MM.1S (cell line): Measurements from ENCODE around the gene DISP2.

ENCODE experiments used
- DNase-seq: peaks from one replicate; pipeline ENCODE4 v3.0.0-alpha.2; 2015
- H2AFZ ChIP-seq: fragments of 300-600 bp; sonication (generic); 2 replicates; pipeline ENCODE4 v1.6.0; 2016; ENCODE audit warnings: antibody characterized with exemption, low read length
- H3F3A ChIP-seq: fragments of 300-600 bp; sonication (generic); 2 replicates; pipeline ENCODE4 v1.6.1; 2016; ENCODE audit warnings: mild to moderate bottlenecking, antibody characterized with exemption, low read length, moderate library complexity, mixed read lengths; ENCODE audit not compliant: insufficient read depth
- H3K27ac ChIP-seq: fragments of 300-600 bp; sonication (generic); 2 replicates; pipeline ENCODE4 v1.5.1; 2016; ENCODE audit warnings: mild to moderate bottlenecking, low read length
- H3K27me3 ChIP-seq: fragments of 300-600 bp; sonication (generic); replicated peaks from 2 replicates; pipeline ENCODE4 v1.6.0; 2016; ENCODE audit warnings: low read length; ENCODE audit not compliant: insufficient read depth
- H3K36me3 ChIP-seq: fragments of 300-600 bp; sonication (generic); replicated peaks from 2 replicates; pipeline ENCODE4 v1.6.1; 2016; ENCODE audit warnings: mild to moderate bottlenecking, low read length, mixed read lengths; ENCODE audit not compliant: insufficient read depth
- H3K4me1 ChIP-seq: fragments of 300-600 bp; sonication (generic); 2 replicates; pipeline ENCODE4 v1.6.1; 2016; ENCODE audit warnings: low read length, mixed read lengths
- H3K4me2 ChIP-seq: fragments of 300-600 bp; sonication (generic); 2 replicates; pipeline ENCODE4 v1.6.0; 2016; ENCODE audit warnings: low read depth, low read length
- H3K4me3 ChIP-seq: fragments of 300-600 bp; sonication (generic); 2 replicates; pipeline ENCODE4 v1.5.1; 2016; ENCODE audit warnings: low read length, mixed read lengths
- H3K79me2 ChIP-seq: fragments of 300-600 bp; sonication (generic); 2 replicates; pipeline ENCODE4 v1.6.1; 2016; ENCODE audit warnings: mixed run types, low read length, mixed read lengths
- H3K9ac ChIP-seq: fragments of 300-600 bp; sonication (generic); 2 replicates; pipeline ENCODE4 v1.6.1; 2016; ENCODE audit warnings: low read length, mixed read lengths
- H3K9me2 ChIP-seq: fragments of 300-600 bp; sonication (generic); replicated peaks from 2 replicates; pipeline ENCODE4 v1.6.1; 2016; ENCODE audit warnings: mild to moderate bottlenecking, low read length, mixed read lengths; ENCODE audit not compliant: insufficient read depth
- H3K9me3 ChIP-seq: fragments of 300-600 bp; sonication (generic); replicated peaks from 2 replicates; pipeline ENCODE4 v1.6.1; 2016; ENCODE audit warnings: mild to moderate bottlenecking, low read length, mixed read lengths; ENCODE audit not compliant: insufficient read depth
- H4K20me1 ChIP-seq: fragments of 300-600 bp; sonication (generic); 2 replicates; pipeline ENCODE4 v1.6.1; 2016; ENCODE audit warnings: mild to moderate bottlenecking, low read length, moderate library complexity, mixed read lengths; ENCODE audit not compliant: insufficient read depth
- CTCF ChIP-seq: fragments of 300-600 bp; sonication (generic); IDR thresholded peaks from 2 replicates; pipeline ENCODE4 v1.5.1; 2016; ENCODE audit warnings: antibody characterized with exemption, low read length, mixed read lengths
- EZH2 ChIP-seq: fragments of 300-600 bp; sonication (generic); optimal IDR thresholded peaks from 2 replicates; pipeline ENCODE3; 2017; ENCODE audit warnings: low read depth, mild to moderate bottlenecking, antibody characterized with exemption, low read length, mixed read lengths
- EZH2phosphoT487 ChIP-seq: fragments of 300-600 bp; sonication (generic); IDR thresholded peaks from 2 replicates; pipeline ENCODE4 v1.6.1; 2018; ENCODE audit warnings: antibody characterized with exemption, low read length

The DISP2 gene

GRCh38 chr15:40425681-40426080 is 67.7 kb downstream of the DISP2 start:
- Histone ChIP-seq H3K9me3 (no peaks in the 10 kb centered on the region), H3K9ac (no peak overlapping the region), H2AFZ (no peak overlapping the region), H3K4me1 (no peaks in the 10 kb centered on the region), H3K4me3 (no peak overlapping the region), H3K27me3 (no peaks in the 10 kb centered on the region), H3K4me2 (no peak overlapping the region), H3K27ac (no peak overlapping the region), H3K9me2 (no peaks in the 10 kb centered on the region), H3K36me3 (no peaks in the 10 kb centered on the region), H3K79me2 (no peaks in the 10 kb centered on the region), H3F3A (no peaks in the 10 kb centered on the region), H4K20me1 (no peaks in the 10 kb centered on the region)
- no peak for DNase-seq
- no peak for TF ChIP-seq EZH2

- TF ChIP-seq EZH2phosphoT487 (no peak), CTCF (no peak)
Observed at GRCh38 chr15:40427188-40427587, 69.2 kb downstream of the DISP2 start.

GRCh38 chr15:40428185-40428584 is 70.2 kb downstream of the DISP2 start:
- TF ChIP-seq CTCF (no peak), EZH2 (no peak), EZH2phosphoT487 (no peak)
- no peak overlapping the region for H3K4me2 ChIP-seq
- H3K9ac ChIP-seq: no peak overlapping the region
- no peaks in the 10 kb centered on the region for H3K9me3 ChIP-seq
- no peaks in the 10 kb centered on the region for H3K36me3 ChIP-seq
- no peaks in the 10 kb centered on the region for H3K27me3 ChIP-seq
- H3K27ac ChIP-seq: no peak overlapping the region
- H2AFZ ChIP-seq: no peak overlapping the region
- H3K4me3 ChIP-seq: no peak overlapping the region
- no peak for DNase-seq
- no peaks in the 10 kb centered on the region for H3F3A ChIP-seq
- H3K9me2 ChIP-seq: no peaks in the 10 kb centered on the region
- no peaks in the 10 kb centered on the region for H3K4me1 ChIP-seq
- no peaks in the 10 kb centered on the region for H4K20me1 ChIP-seq
- H3K79me2 ChIP-seq: no peaks in the 10 kb centered on the region

More at GRCh38 chr15:40427188-40427587, 69.2 kb downstream of the DISP2 start:
- Histone ChIP-seq H3K9me2 (no peaks in the 10 kb centered on the region), H3K4me2 (no peak overlapping the region), H3K27me3 (no peaks in the 10 kb centered on the region), H3K79me2 (no peaks in the 10 kb centered on the region), H4K20me1 (no peaks in the 10 kb centered on the region), H3K9ac (no peak overlapping the region), H2AFZ (no peak overlapping the region), H3K4me1 (no peaks in the 10 kb centered on the region), H3K9me3 (no peaks in the 10 kb centered on the region), H3F3A (no peaks in the 10 kb centered on the region), H3K27ac (no peak overlapping the region), H3K4me3 (no peak overlapping the region), H3K36me3 (no peaks in the 10 kb centered on the region)
- no peak for DNase-seq
